Ureter (tissue), 1 donor: Measurements from ENCODE around the gene CYP20A1. TPM values are rescaled to one million over a fixed set of nuclear protein-coding genes. Genes with fewer than 3 reads are reported as not detected.
A peak's percentile ranks its signal among the peaks of the same experiment; 100 is the strongest.
"Not testable (repeated sequence)": the region's sequence is repeated elsewhere in the genome, so short reads cannot be mapped to it uniquely, and the experiment has no call there.

ENCODE experiments used
- DNase-seq: peaks from one replicate; pipeline ENCODE4 v3.0.0-alpha.2; 2020; ENCODE audit warnings: low spot score
- total RNA-seq: library from RNA; stranded (reverse); gene quantifications from one replicate; pipeline ENCODE4 v1.2.4, GENCODE V29; 2023
- donor health status: DM: yes; HTN: yes; CAD: no.

CYP20A1 gene
- total RNA-seq, 1 donor from 2014 or later = 40.6 TPM

GRCh38 chr2:203280428-203281064, 41.7 kb downstream of the CYP20A1 start:
- no peak for DNase-seq

GRCh38 chr2:203282101-203282500, 43.3 kb downstream of the CYP20A1 start:
- no peak for DNase-seq

- DNase-seq = no peak
Measured at GRCh38 chr2:203286532-203286931, 47.7 kb downstream of the CYP20A1 start.

GRCh38 chr2:203301667-203302066, 62.8 kb downstream of the CYP20A1 start:
- DNase-seq = no peak

GRCh38 chr2:203302586-203302985, 63.8 kb downstream of the CYP20A1 start:
- DNase-seq = not testable (repeated sequence)

GRCh38 chr2:203310688-203311436, 72.0 kb downstream of the CYP20A1 start:
- no peak for DNase-seq

- no peak for DNase-seq
Measured at GRCh38 chr2:203326356-203326755, 87.5 kb downstream of the CYP20A1 start.

- DNase-seq = no peak
Measured at GRCh38 chr2:203327582-203327900, 88.7 kb downstream of the CYP20A1 start.

GRCh38 chr2:203327901-203328759, 89.3 kb downstream of the CYP20A1 start, which contains the start of gene ABI2:
Gene ABI2 (plus strand): TSS chr2:203328394. CDS start chr2:203328515, 121 bp downstream.
- DNase-seq = peak; percentile 82

GRCh38 chr2:203328760-203329540, 90.1 kb downstream of the CYP20A1 start:
- no peak for DNase-seq

- no peak for DNase-seq
Measured at GRCh38 chr2:203330434-203330833, 91.6 kb downstream of the CYP20A1 start.

GRCh38 chr2:203338322-203338721, 99.5 kb downstream of the CYP20A1 start:
- DNase-seq = no peak

- DNase-seq = no peak
Measured at GRCh38 chr2:203340791-203341487, 102.1 kb downstream of the CYP20A1 start.

- DNase-seq = no peak
Measured at GRCh38 chr2:203341741-203342310, 103.0 kb downstream of the CYP20A1 start.

GRCh38 chr2:203342374-203342773, 103.6 kb downstream of the CYP20A1 start:
- DNase-seq = not testable (repeated sequence)

GRCh38 chr2:203344667-203345066, 105.8 kb downstream of the CYP20A1 start:
- DNase-seq = no peak

- DNase-seq = no peak
Measured at GRCh38 chr2:203346612-203347011, 107.8 kb downstream of the CYP20A1 start.

- DNase-seq = no peak
Measured at GRCh38 chr2:203347375-203347774, 108.6 kb downstream of the CYP20A1 start.

- DNase-seq = no peak
Measured at GRCh38 chr2:203352604-203353255, 113.9 kb downstream of the CYP20A1 start.

- no peak for DNase-seq
Measured at GRCh38 chr2:203354966-203355365, 116.1 kb downstream of the CYP20A1 start.
